HG02884 (cell line): ENCODE data around the gene MEG3.

Experiments
- ATAC-seq: cut with Tn5 transposase; IDR thresholded peaks from one replicate; pipeline ENCODE4 v1.9.1; 2021; ENCODE audit warnings: mild to moderate bottlenecking, moderate library complexity; ENCODE audit not compliant: unreplicated experiment

Gene MEG3

GRCh38 chr14:100862277-100862676 lies 36.4 kb downstream of the MEG3 start:
- no peak for ATAC-seq

GRCh38 chr14:100862793-100863192 lies 36.9 kb downstream of the MEG3 start:
- ATAC-seq, result no peak

DNA sequence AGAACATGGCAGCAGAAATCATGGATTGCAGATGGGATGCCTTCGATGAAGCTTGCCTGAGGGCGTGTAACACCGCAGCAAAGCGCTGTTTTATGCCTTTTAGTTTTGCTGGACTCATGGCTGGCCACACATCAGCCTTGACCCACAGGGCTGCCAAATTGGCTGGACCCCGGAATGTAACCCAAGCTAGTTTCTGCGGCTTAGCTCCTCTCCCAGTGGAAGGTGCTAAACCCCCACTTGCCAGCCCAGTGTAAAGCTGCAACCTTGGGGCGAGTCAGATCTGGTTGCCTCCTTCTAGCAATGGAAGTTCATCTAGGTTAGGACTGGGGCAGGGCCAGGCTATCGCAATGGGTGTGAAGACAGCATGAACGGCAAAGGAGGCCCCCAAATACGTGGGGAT lies 38.3 kb downstream of the MEG3 start:
- ATAC-seq, result no peak

DNA sequence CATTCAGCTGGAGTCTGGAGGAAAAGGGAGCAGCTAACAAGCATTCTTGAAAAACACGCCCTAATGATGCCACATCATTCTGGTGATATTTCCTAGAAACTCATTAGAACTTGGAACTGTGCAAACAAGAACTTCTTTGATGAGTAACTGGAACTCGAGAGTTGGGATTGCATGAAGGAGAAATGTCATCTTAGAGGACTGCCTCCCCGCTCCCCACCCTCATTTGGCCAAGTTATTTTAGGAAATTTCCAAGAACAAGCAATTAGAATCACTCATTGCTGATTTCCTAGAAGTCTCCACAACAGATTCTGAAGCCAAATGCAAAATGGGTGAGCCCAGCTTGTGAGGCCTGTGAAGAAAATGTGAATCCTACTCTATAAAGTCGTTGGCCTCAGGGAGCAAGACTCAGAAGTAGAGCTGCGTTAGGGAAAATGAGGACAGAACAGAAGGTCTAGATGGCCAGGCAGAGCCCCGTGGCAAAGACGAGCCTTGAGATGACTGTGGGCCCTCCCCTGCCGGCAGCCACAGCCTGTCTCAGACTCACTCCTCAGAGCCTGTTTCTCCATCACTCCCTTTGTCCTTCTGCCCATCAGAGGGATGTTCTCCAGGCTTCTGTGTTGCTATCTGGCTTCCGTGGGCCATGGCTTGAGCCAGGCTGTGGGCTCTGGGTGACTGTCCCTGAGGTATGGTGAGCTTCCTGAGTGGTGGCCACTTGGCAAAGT lies 39.2 kb downstream of the MEG3 start:
- ATAC-seq, result no peak

DNA sequence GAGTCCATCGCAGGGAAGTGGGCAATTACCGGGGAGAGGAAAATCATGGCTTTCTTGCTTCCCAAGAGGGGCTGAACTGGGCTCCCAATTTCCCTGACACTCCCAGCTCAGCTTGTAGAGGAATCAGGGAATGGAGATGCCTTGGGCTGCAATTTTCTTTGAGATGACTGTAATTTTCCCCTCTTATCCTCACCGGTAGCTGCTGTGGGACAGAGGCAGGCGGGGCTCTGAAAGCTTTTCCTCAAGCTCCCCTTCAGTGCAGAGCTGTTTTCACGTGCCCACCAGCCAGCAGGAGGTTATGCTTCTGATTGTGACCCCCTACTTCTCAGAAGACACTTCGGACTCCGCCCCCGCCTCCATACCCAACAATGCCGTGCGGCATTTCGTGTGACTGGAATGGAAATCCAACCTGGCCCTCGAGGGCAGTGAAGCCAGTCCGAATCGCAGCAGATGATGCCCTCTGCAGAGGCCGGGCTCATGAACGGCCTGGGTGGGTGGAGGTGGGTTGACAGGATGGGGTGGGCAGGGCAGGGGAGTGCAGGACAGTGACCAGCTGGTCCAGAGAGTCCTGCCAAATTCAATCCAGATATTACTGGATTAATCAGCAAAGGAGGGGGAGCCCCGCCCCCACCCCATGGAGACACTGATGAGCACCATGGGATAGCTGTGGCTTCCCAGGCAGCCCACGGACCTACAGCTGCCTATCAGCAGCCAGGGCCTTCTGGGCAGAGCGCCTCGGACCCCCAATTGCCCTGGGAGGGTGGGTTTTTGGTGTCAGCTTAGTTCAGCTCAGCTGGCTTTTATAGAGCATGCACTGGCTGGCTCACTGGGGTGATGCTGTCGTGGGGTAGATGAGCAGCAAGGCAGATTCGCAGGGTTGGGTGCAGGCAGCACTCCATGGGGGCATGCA lies 40.0 kb downstream of the MEG3 start:
- ATAC-seq, result no peak

DNA sequence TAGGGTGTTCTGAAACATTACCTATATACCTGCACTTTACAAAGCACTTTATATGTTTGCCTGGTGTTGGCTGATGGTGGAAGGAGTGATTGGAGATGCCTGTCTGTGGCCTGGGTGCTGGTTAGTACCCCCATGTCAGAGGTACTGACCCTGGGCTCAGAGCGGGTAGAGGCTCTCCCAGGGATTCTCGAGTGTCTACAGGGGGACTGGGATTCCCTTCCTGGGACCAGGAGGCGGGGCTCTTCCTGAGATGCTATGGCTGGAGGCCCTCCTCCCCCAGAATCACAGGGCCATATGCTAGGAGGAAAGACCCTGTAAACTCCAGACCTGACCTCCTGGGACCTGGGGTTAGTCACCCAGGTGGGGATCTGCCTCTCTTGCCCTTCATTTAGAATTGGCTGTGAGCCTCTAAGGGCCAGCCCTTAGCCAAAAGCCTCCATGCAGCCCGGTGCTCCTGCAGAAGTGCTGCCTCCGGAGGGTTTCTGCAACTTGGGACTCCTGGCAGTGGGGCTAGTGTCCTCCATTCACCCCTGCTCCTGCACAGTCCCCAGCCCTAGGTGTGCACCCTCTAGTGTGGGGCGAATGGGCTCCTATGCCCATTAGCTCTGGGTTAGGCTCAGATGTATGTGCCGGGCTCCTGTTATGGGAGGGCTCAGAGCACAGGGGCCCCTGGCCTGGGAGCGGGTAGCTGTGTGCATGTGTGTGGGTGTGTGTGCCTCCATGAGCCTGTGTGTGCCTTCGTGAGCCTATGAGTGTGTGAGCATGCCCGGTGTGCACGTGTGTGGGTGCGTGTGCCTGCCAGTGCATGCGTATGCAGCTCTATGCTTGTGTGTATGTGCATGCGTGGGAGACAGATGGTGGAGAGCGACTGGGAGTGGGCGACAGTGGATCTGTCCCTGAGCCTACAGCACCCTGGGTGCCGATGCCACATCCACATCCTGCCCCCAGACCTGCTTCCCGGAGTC lies 41.0 kb downstream of the MEG3 start:
- no peak for ATAC-seq

GRCh38 chr14:100867631-100868315 lies 41.9 kb downstream of the MEG3 start:
- no peak for ATAC-seq

GRCh38 chr14:100868621-100869370 lies 42.9 kb downstream of the MEG3 start:
- ATAC-seq, result no peak

DNA sequence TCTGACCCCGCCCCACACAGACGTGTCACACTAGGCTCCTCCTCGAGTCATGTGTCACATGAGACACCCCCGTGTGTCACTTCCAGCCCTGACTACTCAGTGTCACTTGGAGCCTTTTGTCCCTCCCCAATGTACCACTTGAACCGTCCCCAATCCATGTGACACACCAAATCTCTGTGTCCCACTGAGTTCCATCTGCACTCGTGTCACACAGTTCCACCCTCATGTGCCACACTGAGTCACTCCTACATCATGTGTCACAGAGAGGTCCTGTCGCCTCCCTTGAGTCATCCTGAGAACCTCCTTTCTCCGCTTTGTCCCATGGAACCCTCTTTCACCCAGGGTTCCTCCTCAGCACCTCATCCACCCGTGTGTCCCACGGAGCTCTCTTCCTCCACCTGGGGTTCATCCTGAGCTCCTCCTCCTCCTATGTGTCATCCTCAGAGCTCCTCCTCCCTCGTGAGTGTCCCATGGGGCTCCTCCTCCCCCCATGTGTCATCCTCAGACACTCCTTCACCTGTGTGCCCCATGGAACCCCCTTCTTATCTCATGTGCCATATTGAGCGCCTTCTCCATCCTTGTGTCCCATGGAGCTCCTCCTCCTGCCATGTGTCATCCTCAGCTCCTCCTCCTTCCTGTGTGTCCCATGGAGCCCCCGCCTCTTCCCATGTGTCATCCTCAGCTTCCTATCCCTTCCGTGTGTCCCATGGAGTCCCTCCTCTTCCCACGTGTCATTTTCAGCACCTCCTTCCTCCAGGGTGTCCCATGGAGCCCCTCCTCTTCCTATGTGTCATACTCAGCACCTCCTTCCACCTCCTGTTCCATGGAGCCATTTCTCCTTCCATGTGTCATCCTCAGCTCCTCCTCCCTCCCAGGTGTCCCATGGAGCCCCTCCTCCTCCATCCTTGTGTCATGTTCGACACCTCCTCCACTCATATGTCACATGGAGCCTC lies 45.6 kb downstream of the MEG3 start:
- ATAC-seq, result no peak

GRCh38 chr14:100872259-100873095 lies 46.6 kb downstream of the MEG3 start:
- no peak for ATAC-seq

DNA sequence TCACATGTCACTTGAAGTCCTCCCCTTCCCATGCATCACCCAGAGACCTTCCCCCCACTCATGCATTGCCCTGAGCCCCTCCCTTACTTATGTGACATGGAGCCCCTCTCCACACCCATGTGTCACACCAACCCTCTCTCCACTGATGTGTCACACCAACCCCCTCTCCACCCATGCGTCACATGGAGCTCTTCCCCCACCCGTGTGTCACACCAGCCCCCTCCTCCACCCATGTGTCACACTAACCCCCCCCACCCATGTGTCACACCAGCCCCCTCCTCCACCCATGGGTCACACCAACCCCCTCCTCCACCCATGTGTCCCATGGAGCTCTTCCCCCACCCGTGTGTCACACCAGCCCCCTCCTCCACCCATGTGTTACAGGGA lies 47.2 kb downstream of the MEG3 start:
- no peak for ATAC-seq

- ATAC-seq, result no peak
Measured at GRCh38 chr14:100874051-100874410, 48.1 kb downstream of the MEG3 start.

DNA sequence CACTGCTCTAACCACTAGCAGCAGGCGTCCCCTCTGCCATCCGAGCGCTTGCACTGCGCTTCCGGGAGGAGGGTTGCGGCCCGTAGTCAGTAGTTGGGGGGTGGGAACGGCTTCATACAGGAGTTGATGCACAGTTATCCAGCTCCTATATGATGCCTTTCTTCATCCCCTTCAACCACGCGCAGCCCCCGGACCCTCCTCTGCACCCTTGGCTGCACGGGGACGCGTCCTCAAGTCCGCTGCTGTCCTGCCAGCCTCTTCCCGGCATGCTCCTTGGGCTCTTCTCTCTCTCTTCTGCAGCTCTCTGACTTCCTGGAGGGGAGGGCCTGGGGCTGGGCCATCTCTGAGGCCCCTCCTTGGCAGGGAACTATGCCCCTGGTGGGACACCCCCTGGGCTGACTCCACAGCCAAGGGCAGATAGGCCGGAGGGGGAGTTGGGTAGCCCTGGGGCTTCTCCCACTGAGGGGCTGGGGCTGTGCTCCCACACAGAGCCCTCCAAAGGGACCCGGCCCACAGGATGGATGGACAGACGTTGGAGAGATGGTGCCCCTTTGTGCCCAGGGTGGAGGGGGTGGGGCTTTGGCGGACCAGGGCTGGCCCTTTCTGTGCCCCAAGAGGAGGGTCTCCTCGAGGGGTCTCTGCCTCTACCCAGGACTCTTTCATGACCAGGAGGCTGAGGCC lies 48.6 kb downstream of the MEG3 start:
- no peak for ATAC-seq

DNA sequence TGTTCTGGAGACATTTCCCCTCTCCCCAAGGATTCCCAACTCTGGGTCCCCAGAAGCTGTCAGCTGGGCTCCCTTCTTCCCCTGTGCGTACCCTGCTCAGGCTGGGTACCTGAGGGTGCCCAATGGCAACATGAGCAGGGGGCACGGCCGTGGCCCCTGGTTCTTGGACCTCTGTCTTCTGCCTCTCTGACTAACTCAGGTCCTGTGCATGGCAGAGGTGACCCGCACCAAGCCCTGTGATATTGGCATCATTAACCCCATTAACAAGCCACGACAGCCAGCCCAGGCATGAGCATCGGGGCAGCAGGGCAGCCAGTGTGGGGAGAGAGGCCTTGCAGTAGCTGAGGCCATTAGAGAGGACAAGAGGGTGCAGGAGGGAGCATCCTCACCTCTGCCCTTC lies 49.2 kb downstream of the MEG3 start:
- no peak for ATAC-seq

DNA sequence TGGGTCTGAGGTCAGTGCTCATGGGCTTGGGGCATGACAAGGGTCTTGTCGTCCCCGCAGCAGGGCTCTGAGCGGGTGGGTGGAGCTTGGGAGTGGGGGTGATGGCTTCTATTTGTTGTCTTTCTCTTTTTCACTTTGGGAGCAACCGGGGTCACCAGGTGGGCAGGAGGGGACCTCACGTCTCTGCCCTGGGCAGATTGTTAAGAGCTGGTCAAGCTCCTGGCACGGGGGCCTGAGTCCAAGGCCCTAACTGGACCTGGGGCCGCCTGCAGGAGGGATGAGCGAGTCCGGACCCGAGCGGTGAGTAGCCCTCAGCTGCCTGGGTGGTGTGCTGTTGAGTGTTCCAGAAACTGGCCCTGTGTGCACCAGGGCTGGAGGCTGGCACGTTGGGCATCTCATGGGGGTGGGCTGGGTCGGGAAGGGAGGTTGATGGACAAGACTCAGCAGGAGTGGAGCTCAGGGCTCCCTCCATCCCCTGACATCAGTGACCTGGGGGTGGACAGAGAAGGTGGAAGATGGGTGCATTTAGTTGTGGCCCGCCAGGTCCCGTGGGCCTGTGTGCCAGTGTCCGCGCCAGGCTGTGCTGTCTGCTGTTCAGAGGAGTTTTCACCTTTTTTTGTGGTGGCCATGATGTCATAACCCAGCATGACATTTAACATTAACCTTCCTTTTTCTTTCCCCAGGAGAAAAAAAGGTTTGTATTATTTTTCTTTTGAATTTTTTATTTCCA lies 50.1 kb downstream of the MEG3 start:
- no peak for ATAC-seq

DNA sequence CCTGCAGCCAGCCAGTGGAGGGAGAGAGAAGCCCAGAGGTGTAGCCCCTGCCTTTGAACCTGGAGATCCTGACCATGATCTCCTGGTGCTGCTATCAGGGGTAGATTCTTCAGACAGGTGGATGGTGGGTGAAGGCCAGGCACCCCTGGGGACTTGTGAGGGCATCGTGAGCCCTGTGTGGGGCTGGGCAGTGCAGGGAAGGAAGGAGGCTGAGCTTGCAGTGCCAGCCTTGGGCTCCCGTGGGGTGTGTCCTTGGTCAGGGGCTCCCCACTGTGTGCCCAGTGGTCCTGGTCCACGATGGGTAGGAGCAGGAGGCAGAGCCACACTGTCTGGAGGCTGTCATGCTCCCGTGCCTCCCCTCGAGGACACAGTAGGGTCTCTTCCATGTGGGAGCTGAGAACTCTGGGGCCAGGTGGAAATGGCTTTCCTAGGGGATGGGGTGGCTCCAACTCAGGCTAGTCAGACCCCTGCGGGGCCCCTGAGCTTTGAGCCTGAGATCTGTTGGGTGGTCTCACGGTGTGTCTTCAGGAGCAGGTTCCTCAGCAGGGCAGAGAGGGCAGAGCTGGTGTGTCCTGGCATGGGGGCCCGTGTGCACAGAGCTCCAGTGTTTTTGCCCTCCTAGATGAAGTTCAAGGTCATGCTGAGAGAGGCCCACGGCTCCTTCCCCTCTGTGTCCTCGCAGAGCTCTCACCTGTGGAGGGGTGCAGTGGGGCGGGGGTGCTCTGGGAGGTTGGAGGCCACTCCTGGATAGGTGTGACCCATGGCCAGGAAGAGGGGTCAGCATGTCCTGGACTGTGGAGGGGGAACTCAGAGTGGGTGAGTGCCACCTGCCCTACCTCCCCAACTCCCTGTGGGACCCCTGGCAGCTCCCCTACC lies 52.6 kb downstream of the MEG3 start:
- no peak for ATAC-seq
